ENCODE measurements around the gene DYNLT2.

- TF ChIP-seq CTCF (IDR thresholded peaks at IDR 0.05) (no peak), POLR2A (IDR thresholded peaks at IDR 0.05) (no peak)
These were observed 58.9 kb downstream of the DYNLT2 start for GRCh38 chr6:169692516-169692915.

Measured in tibial nerve (tissue), 3 donors.